K562 (cell line): Measurements from ENCODE around the gene SFRP5.

Experiments
- CBX1 ChIP-seq: sonication (generic); IDR thresholded peaks from 2 replicates; pipeline ENCODE4 v1.6.1; 2016; ENCODE audit warnings: antibody characterized with exemption, low read depth, mild to moderate bottlenecking
- CHD4 ChIP-seq: fragments of 200-600 bp; sonication (generic); IDR thresholded peaks from 3 replicates; pipeline ENCODE4 v1.6.1; 2012; ENCODE audit warnings: low read depth, mild to moderate bottlenecking, mixed read lengths, low read length, inconsistent platforms; ENCODE audit not compliant: insufficient read depth, insufficient replicate concordance, poor library complexity, severe bottlenecking
- EWSR1 ChIP-seq: fragments of 450-650 bp; IDR thresholded peaks from 2 replicates; pipeline ENCODE4 v1.6.1; 2018; ENCODE audit warnings: borderline replicate concordance, mild to moderate bottlenecking, low read depth, moderate library complexity; ENCODE audit not compliant: partially characterized antibody
- FOS ChIP-seq: IDR thresholded peaks from 3 replicates; pipeline ENCODE4 v1.6.1; 2011; ENCODE audit not compliant: insufficient read length; ENCODE audit errors: extremely low read depth
- MED1 ChIP-seq: sonication (generic); formaldehyde crosslinking; IDR thresholded peaks from 2 replicates; pipeline ENCODE4 v1.8.1; 2023; ENCODE audit warnings: missing genetic modification reagents, borderline replicate concordance
- MLLT1 ChIP-seq, 2 experiments: fragments of 450-650 bp; IDR thresholded peaks; 2 replicates each; pipeline ENCODE4 v1.6.1; 2016
- MYNN ChIP-seq, 2 experiments: sonication (generic); formaldehyde crosslinking in 1 of 2; IDR thresholded peaks; 2 replicates each; pipeline versions ENCODE4 v1.5.0 to v1.6.1; 2016 to 2020; ENCODE audit warnings: antibody characterized with exemption in 1 of 2, missing genetic modification reagents in 1 of 2
- RFX1 ChIP-seq: fragments of 450-650 bp; IDR thresholded peaks from 2 replicates; pipeline ENCODE4 v1.6.1; 2016; ENCODE audit warnings: mild to moderate bottlenecking, moderate library complexity
- SIN3B ChIP-seq: fragments of 450-650 bp; IDR thresholded peaks from 2 replicates; pipeline ENCODE4 v1.6.1; 2017; ENCODE audit warnings: low read depth, mild to moderate bottlenecking, moderate library complexity
- YY1 ChIP-seq, 3 experiments: IDR thresholded peaks; 2 replicates each; pipeline ENCODE4 v1.6.1; 2011; ENCODE audit warnings: low read length in 2 of 3, mild to moderate bottlenecking in 2 of 3, moderate library complexity in 2 of 3, borderline replicate concordance in 1 of 3, control low read depth in 1 of 3, low read depth in 1 of 3; ENCODE audit not compliant: insufficient read depth in 3 of 3, insufficient replicate concordance in 2 of 3, control insufficient read depth in 1 of 3, insufficient read length in 1 of 3; ENCODE audit errors: extremely low read depth in 1 of 3
- TF ChIP-seq, protein P1 (sequence below): sonication (generic); formaldehyde crosslinking; IDR thresholded peaks from 2 replicates; pipeline ENCODE4 v1.8.1; 2023; ENCODE audit warnings: mild to moderate bottlenecking, missing genetic modification reagents

DNA sequence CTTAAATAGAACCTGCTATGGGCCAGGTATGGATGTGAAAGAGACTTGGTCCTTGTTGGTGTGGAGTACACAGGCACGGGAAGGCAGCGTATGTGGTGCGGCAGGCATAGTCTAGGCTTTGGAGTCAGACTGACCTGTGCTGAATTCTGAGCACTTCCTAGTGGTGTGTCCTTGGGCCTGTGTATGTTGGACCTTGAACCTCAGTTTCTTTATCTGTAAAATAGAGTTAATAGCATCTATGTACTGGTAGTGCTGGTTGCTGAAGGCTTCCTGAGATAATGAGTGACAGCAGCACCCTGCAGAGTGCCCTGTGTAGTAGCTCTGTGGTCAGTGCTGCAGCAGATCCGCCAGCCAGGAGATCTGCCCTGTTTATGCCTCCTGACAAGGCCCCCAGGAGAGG lies 5.3 kb upstream of the SFRP5 start:
- no peak for TF ChIP-seq MED1 (CRISPR knock-in tag)
- no peak for TF ChIP-seq MYNN (IDR thresholded peaks at IDR 0.05)
- no peak for TF ChIP-seq MYNN (CRISPR knock-in tag; IDR thresholded peaks at IDR 0.05)
- TF ChIP-seq MLLT1 (IDR thresholded peaks at IDR 0.05), result no peak
- no peak for TF ChIP-seq CHD4
- TF ChIP-seq EWSR1, result no peak
- no peak for TF ChIP-seq SIN3B
- no peak for TF ChIP-seq FOS
- no peak for TF ChIP-seq RFX1
- TF ChIP-seq CBX1, result no peak
- TF ChIP-seq, protein P1, sequence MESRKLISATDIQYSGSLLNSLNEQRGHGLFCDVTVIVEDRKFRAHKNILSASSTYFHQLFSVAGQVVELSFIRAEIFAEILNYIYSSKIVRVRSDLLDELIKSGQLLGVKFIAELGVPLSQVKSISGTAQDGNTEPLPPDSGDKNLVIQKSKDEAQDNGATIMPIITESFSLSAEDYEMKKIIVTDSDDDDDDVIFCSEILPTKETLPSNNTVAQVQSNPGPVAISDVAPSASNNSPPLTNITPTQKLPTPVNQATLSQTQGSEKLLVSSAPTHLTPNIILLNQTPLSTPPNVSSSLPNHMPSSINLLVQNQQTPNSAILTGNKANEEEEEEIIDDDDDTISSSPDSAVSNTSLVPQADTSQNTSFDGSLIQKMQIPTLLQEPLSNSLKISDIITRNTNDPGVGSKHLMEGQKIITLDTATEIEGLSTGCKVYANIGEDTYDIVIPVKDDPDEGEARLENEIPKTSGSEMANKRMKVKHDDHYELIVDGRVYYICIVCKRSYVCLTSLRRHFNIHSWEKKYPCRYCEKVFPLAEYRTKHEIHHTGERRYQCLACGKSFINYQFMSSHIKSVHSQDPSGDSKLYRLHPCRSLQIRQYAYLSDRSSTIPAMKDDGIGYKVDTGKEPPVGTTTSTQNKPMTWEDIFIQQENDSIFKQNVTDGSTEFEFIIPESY, result no peak
- no peak for TF ChIP-seq YY1 (IDR thresholded peaks at IDR 0.05; ENCODE audit: borderline replicate concordance in 1 of 3, control insufficient read depth in 1 of 3, extremely low read depth in 1 of 3, insufficient read depth in 3 of 3, insufficient read length in 1 of 3, insufficient replicate concordance in 2 of 3, low read depth in 1 of 3, low read length in 2 of 3)
